PFSK-1 (cell line): Measurements from ENCODE around the gene SLCO3A1.

ENCODE experiments used
- FOXP2 ChIP-seq: optimal IDR thresholded peaks from 2 replicates; pipeline ENCODE3; 2011; ENCODE audit warnings: borderline replicate concordance, control low read depth, inconsistent platforms; ENCODE audit not compliant: insufficient read depth; ENCODE audit errors: extremely low read length, extremely low read depth
- POLR2AphosphoS5 ChIP-seq: IDR thresholded peaks from 2 replicates; pipeline ENCODE4 v1.6.1; 2012; ENCODE audit warnings: low read depth, mild to moderate bottlenecking, control low read depth, low read length, moderate library complexity
- SIN3A ChIP-seq: IDR thresholded peaks from 2 replicates; pipeline ENCODE4 v1.6.1; 2012; ENCODE audit warnings: mild to moderate bottlenecking, low read length, moderate library complexity, borderline replicate concordance; ENCODE audit not compliant: insufficient read depth
- TAF1 ChIP-seq: IDR thresholded peaks from 2 replicates; pipeline ENCODE4 v1.6.1; 2012; ENCODE audit warnings: low read length, control low read depth, borderline replicate concordance; ENCODE audit not compliant: insufficient read depth
- TF ChIP-seq, protein P1 (sequence below), 2 experiments: IDR thresholded peaks; 2 replicates each; pipeline versions ENCODE4 v1.6.1 to v1.8.0; 2011 to 2012; ENCODE audit warnings: low read depth in 2 of 2, low read length in 2 of 2, control low read depth in 1 of 2, inconsistent platforms in 1 of 2, mild to moderate bottlenecking in 1 of 2, moderate library complexity in 1 of 2; ENCODE audit not compliant: insufficient read depth in 1 of 2

Gene SLCO3A1

DNA sequence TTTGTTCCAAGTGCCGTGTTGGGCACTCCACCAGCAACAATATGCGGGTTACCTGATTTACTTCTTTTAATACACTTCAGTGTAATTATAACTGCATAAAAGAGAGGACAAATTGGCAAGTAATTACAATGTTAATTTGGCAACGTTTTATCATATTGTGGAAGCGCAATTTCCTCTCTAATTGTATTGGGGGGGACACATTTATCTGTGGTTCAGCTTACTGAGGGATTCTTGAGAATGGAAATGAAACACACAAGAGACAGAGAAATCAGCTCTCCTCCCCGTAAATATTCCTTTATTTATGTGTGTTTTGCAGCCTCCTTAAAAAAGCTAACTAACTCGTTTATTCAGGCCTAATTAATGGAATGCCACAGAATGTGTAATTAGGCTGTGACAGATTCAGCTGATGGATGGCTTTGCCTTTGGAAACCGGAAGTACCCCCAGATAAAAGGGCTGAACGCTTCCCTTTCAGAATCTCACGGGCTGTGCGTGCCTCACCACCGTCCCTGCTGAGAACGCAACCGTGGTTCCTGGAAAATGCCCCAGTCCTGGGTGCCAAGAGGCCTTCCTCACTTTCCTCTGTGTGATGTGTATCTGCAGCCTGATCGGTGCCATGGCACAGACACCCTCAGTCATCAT lies 293.1 kb downstream of the SLCO3A1 start:
- TF ChIP-seq FOXP2 (no peak), SIN3A (no peak), TAF1 (no peak), POLR2AphosphoS5 (no peak)
- TF ChIP-seq, protein P1, sequence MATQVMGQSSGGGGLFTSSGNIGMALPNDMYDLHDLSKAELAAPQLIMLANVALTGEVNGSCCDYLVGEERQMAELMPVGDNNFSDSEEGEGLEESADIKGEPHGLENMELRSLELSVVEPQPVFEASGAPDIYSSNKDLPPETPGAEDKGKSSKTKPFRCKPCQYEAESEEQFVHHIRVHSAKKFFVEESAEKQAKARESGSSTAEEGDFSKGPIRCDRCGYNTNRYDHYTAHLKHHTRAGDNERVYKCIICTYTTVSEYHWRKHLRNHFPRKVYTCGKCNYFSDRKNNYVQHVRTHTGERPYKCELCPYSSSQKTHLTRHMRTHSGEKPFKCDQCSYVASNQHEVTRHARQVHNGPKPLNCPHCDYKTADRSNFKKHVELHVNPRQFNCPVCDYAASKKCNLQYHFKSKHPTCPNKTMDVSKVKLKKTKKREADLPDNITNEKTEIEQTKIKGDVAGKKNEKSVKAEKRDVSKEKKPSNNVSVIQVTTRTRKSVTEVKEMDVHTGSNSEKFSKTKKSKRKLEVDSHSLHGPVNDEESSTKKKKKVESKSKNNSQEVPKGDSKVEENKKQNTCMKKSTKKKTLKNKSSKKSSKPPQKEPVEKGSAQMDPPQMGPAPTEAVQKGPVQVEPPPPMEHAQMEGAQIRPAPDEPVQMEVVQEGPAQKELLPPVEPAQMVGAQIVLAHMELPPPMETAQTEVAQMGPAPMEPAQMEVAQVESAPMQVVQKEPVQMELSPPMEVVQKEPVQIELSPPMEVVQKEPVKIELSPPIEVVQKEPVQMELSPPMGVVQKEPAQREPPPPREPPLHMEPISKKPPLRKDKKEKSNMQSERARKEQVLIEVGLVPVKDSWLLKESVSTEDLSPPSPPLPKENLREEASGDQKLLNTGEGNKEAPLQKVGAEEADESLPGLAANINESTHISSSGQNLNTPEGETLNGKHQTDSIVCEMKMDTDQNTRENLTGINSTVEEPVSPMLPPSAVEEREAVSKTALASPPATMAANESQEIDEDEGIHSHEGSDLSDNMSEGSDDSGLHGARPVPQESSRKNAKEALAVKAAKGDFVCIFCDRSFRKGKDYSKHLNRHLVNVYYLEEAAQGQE (IDR thresholded peaks at IDR 0.05; ENCODE audit: insufficient read depth in 1 of 2, low read depth in 2 of 2, low read length in 2 of 2), result no peak

DNA sequence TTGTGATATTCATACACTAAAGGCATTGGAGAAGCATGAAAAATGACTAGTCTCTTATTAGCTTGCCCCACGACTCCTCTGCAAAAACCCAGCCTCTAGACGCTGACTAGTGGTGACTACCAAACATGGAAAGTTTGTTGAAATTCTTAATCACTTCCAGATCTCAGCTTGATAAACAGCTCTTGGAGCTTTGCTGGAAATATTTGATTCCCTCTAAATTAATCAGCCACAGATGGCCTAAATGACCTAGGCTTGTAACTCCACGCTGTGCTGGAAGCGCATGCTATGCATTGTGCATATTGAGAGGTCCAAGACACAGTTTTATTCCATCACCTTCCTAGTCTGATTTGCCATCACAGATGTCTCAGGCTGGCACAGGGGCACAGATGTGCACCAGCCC lies 295.5 kb downstream of the SLCO3A1 start:
- TF ChIP-seq TAF1 (no peak), POLR2AphosphoS5 (no peak), FOXP2 (no peak), SIN3A (no peak)
- TF ChIP-seq, protein P1 (IDR thresholded peaks at IDR 0.05; ENCODE audit: insufficient read depth in 1 of 2, low read depth in 2 of 2, low read length in 2 of 2), result no peak

DNA sequence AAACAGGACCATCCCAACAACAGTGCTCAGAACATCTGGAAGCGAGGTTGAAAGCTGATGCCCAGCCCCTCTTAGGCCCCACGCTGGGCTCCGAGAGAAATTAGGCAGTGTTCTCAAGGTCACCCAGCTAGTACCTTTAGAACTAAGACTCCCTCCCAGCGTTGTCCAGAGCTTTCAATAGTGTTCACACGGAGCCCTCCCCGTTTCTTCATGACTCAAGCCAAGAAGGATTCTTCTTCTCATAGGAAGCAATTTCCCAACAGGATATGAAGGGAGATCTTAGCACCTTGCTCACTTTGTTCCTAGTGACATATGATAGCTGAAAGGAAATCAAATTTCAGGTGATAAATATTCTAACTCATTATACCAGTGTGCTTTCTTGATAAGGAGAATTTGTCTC lies 296.0 kb downstream of the SLCO3A1 start:
- TF ChIP-seq FOXP2, result no peak
- TF ChIP-seq, protein P1 (IDR thresholded peaks at IDR 0.05; ENCODE audit: insufficient read depth in 1 of 2, low read depth in 2 of 2, low read length in 2 of 2), result no peak
- TF ChIP-seq SIN3A, result no peak
- TF ChIP-seq POLR2AphosphoS5, result no peak
- no peak for TF ChIP-seq TAF1

DNA sequence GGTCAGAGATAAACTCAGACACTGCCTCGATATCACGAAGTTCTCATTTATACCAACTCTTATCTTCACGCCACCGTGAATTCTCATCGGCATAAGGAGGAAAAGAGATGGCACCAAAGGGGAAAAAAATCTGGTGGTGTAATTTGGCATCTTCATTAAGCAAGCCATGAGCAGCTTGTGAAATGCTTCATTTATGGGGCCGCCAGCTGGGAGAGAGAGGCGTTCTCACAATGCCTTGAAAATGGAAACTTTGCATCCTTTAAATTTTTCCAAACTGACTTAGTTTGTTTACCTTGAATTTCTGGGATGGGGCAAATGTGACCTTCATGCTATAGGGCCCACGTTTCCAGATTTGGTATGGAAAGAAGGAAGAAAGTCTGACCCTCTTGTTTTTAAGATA lies 297.7 kb downstream of the SLCO3A1 start:
- no peak for TF ChIP-seq FOXP2
- no peak for TF ChIP-seq TAF1
- TF ChIP-seq POLR2AphosphoS5, result no peak
- no peak for TF ChIP-seq SIN3A
- TF ChIP-seq, protein P1 (IDR thresholded peaks at IDR 0.05; ENCODE audit: insufficient read depth in 1 of 2, low read depth in 2 of 2, low read length in 2 of 2), result no peak

DNA sequence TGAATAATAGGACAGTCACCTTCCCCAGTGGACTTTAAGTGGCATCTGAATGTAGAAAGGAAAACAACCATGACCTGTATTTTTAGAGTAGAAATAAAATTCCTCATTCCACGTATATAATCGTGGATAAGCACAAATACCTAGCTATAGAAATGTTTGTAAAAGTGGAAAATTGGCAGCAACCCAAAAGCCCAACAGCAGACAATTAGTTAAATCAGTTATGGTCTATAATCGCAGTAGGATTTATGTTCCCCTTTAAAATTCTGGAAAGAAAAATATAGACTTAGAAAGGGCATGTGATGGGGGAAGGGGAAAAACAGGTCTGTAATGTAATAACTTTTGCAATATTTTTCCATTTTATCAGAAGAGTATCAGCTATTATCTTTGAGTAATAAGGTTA lies 298.2 kb downstream of the SLCO3A1 start:
- TF ChIP-seq TAF1, result no peak
- TF ChIP-seq SIN3A, result no peak
- no peak for TF ChIP-seq POLR2AphosphoS5
- TF ChIP-seq, protein P1 (IDR thresholded peaks at IDR 0.05; ENCODE audit: insufficient read depth in 1 of 2, low read depth in 2 of 2, low read length in 2 of 2), result no peak
- TF ChIP-seq FOXP2, result no peak
